IPS-18a (cell line): ENCODE results near the gene PCARE.

ENCODE experiments used
- H3K27ac ChIP-seq: one replicate; pipeline ENCODE4 v1.5.1; 2013; ENCODE audit warnings: low read length
- H3K27me3 ChIP-seq: one replicate; pipeline ENCODE4 v1.6.1; 2013; ENCODE audit warnings: mild to moderate bottlenecking, low read length; ENCODE audit not compliant: control insufficient read depth, insufficient read depth
- H3K36me3 ChIP-seq: one replicate; pipeline ENCODE4 v1.6.1; 2013; ENCODE audit warnings: low read depth, low read length; ENCODE audit not compliant: control insufficient read depth
- H3K4me1 ChIP-seq: one replicate; pipeline ENCODE4 v1.6.1; 2013; ENCODE audit warnings: low read depth, low read length; ENCODE audit not compliant: control insufficient read depth
- H3K4me3 ChIP-seq: one replicate; pipeline ENCODE4 v1.5.1; 2013; ENCODE audit warnings: low read length
- H3K9ac ChIP-seq: one replicate; pipeline ENCODE4 v1.6.1; 2013; ENCODE audit warnings: mild to moderate bottlenecking, low read length, moderate library complexity
- H3K9me3 ChIP-seq: one replicate; pipeline ENCODE4 v1.6.1; 2013; ENCODE audit warnings: low read depth, low read length; ENCODE audit not compliant: control insufficient read depth

The PCARE gene

DNA sequence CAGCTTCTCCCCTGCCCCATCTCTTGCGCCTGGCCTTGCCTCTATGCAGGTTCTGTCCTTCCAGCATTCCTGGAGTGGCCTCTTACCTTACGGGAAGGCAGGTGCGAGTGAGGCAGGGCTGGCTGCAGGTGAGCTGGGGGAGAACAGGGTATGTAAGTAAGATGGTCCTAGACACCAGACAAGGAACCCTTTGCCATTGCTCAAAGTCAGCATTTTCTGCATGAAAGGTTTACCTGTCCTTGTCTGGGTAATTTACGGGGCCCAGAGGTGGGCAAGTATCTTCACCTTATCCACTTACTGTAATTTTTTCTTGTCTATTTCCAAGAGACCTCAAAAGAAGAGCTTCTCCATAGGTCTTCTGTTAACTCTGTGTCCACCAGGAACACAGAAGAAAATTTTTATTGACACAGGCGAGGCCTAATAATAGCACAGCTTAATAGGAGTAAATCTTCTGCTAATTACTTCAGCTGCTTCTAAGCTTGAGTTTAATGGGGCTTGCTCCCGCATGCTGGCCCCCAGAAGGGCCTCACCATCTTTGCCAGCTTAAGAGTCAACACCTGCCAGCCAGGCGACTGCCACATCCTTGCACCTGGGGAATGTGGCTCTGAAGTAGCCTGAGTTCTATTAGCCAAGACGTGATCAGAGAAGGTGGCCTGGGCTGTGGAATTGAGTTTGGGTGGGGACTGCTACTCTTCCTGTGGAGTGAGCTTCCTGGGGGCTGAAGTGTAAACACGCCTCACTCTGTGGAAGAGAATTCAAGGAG, 27.1 kb downstream of the PCARE start:
- Histone ChIP-seq H3K9ac (no peak overlapping the region), H3K9me3 (no peaks in the 10 kb centered on the region), H3K36me3 (no peaks in the 10 kb centered on the region), H3K4me3 (no peak overlapping the region), H3K27me3 (no peaks in the 10 kb centered on the region), H3K27ac (no peak overlapping the region), H3K4me1 (no peaks in the 10 kb centered on the region)

GRCh38 chr2:29046321-29046720, 28.0 kb downstream of the PCARE start:
- Histone ChIP-seq H3K27me3 (no peaks in the 10 kb centered on the region), H3K4me1 (no peaks in the 10 kb centered on the region), H3K4me3 (no peak overlapping the region), H3K36me3 (no peaks in the 10 kb centered on the region), H3K9ac (no peak overlapping the region), H3K9me3 (no peaks in the 10 kb centered on the region), H3K27ac (no peak overlapping the region)

DNA sequence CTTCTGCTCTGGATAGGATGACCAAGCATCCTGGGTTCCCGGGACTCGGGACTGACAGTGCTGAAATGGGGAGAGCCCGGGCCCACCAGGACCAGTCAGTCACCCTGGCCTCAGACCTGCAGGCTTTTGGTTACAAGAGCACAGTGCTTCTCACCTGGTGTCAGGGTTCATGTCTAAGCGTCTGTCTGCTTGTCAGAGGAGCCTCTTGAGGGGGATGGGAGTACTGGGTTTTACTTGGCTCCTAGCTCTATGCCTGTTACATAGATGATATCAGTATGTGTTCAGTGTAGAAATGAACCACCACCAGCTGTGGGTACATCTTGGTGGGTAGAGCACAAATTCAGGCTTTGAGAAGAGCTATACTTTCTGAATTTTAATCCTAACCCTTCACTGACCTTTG, 29.9 kb downstream of the PCARE start:
- H3K9ac ChIP-seq = no peak overlapping the region
- no peaks in the 10 kb centered on the region for H3K9me3 ChIP-seq
- no peaks in the 10 kb centered on the region for H3K36me3 ChIP-seq
- H3K27ac ChIP-seq = no peak overlapping the region
- no peak overlapping the region for H3K4me3 ChIP-seq
- no peaks in the 10 kb centered on the region for H3K27me3 ChIP-seq
- no peaks in the 10 kb centered on the region for H3K4me1 ChIP-seq

DNA sequence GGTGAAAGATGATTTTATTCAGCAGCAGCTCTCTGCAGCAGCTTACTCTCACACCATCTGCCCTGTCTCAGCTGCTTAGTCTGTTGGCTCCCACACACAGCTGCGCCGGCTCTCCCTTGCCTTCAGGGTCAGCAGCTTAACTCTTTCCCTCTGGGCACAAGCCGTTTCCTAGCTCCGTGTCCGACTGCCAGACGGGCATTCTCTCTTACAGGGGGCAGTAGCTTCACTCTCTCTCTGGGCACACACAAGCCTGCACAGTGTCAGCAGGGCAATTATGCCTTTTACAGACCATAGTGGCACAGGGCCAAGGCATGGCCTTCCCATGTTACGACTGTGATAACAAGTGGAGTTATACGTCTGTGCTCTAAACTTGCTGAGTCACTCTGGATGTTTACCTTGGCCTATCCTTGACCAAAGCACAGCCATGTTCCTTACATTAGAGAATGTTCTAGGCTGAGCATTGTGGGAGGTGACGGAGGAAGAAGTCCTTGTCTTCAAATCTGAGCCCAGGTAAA, 31.7 kb downstream of the PCARE start:
- H3K4me1 ChIP-seq = no peaks in the 10 kb centered on the region
- H3K4me3 ChIP-seq = no peak overlapping the region
- H3K9ac ChIP-seq = no peak overlapping the region
- H3K27ac ChIP-seq = no peak overlapping the region
- H3K27me3 ChIP-seq = no peaks in the 10 kb centered on the region
- no peaks in the 10 kb centered on the region for H3K36me3 ChIP-seq
- no peaks in the 10 kb centered on the region for H3K9me3 ChIP-seq

GRCh38 chr2:29041161-29041660, 33.1 kb downstream of the PCARE start:
- no peak overlapping the region for H3K27ac ChIP-seq

GRCh38 chr2:29040552-29040951, 33.8 kb downstream of the PCARE start:
- Histone ChIP-seq H3K4me3 (no peak overlapping the region), H3K27ac (no peak overlapping the region), H3K4me1 (no peaks in the 10 kb centered on the region), H3K36me3 (no peaks in the 10 kb centered on the region), H3K9me3 (no peaks in the 10 kb centered on the region), H3K27me3 (no peaks in the 10 kb centered on the region), H3K9ac (no peak overlapping the region)

More at GRCh38 chr2:29041161-29041660, 33.1 kb downstream of the PCARE start:
- Histone ChIP-seq H3K9ac (no peak overlapping the region), H3K27me3 (no peaks in the 10 kb centered on the region), H3K4me1 (no peaks in the 10 kb centered on the region), H3K36me3 (no peaks in the 10 kb centered on the region), H3K9me3 (no peaks in the 10 kb centered on the region), H3K4me3 (no peak overlapping the region)

DNA sequence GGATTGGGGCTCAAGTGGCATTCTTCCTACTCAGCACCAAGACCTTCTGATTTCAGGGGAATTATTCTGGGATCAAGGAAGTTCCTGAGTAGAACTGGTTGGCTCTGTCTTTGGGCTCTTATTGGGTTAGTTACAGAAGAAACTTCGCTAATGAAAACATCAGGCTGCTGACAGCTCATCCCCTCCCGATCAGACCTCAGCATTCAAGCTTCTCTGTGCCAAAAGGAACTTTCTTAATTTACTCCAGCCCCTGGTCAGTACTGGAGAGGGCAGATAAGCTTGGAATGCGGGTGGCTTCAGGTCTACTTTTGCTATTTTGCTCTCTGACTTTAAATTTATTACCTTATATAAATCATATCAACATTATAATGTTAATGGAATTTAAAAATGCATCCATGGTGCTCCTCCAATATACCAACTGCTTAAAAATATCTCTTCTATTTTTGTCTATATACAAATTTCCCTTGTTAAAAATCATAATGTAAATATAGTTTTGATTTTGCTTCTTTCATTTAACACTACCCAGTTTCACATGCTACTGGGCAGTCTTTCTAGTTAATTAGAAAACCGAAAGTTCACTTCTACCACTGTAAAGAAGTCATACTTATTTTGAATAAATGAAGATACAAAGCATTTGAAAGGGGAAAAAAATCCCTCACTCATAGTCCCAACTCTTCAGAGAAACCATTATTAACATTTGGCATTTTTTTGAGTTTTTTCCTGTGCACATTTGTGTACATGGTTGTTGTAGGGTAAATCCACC, 34.4 kb downstream of the PCARE start:
- H3K4me3 ChIP-seq = no peak overlapping the region
- no peak overlapping the region for H3K27ac ChIP-seq
- no peaks in the 10 kb centered on the region for H3K27me3 ChIP-seq
- no peaks in the 10 kb centered on the region for H3K36me3 ChIP-seq
- H3K4me1 ChIP-seq = no peaks in the 10 kb centered on the region
- no peaks in the 10 kb centered on the region for H3K9me3 ChIP-seq
- no peak overlapping the region for H3K9ac ChIP-seq

- Histone ChIP-seq H3K4me1 (no peaks in the 10 kb centered on the region), H3K36me3 (no peaks in the 10 kb centered on the region), H3K27ac (no peak overlapping the region), H3K27me3 (no peaks in the 10 kb centered on the region), H3K9me3 (no peaks in the 10 kb centered on the region), H3K4me3 (no peak overlapping the region), H3K9ac (no peak overlapping the region)
Measured at GRCh38 chr2:29035016-29035745, 39.1 kb downstream of the PCARE start.

DNA sequence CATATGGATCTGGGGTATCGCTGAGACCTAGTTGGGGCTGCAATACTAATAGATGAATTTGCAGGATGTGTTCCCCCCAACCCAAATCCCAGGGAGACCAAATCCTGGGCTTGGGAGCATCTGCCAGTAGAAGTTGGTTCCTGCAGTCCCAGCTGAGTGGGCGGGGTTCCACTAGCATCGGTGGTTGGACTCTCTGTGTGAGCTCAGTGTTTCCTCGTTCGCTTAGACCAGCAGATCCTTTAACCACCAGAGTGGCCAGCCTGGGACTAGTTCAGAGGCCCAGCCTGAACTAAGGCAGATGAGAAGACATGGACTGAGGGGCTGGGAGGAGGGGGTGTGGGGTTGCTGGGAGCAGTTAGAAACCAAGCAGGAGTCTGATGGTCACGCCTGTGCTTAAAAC, 40.7 kb downstream of the PCARE start:
- Histone ChIP-seq H3K27me3 (no peaks in the 10 kb centered on the region), H3K4me1 (no peaks in the 10 kb centered on the region), H3K9me3 (no peaks in the 10 kb centered on the region), H3K27ac (no peak overlapping the region), H3K36me3 (no peaks in the 10 kb centered on the region), H3K4me3 (no peak overlapping the region), H3K9ac (no peak overlapping the region)

- Histone ChIP-seq H3K27me3 (no peaks in the 10 kb centered on the region), H3K27ac (no peak overlapping the region), H3K9me3 (no peaks in the 10 kb centered on the region), H3K9ac (no peak overlapping the region), H3K4me3 (no peak overlapping the region), H3K4me1 (no peaks in the 10 kb centered on the region), H3K36me3 (no peaks in the 10 kb centered on the region)
Measured at GRCh38 chr2:29033172-29033571, 41.2 kb downstream of the PCARE start.

- H3K27me3 ChIP-seq = no peaks in the 10 kb centered on the region
- H3K36me3 ChIP-seq = no peaks in the 10 kb centered on the region
- H3K9ac ChIP-seq = no peak overlapping the region
- no peak overlapping the region for H3K27ac ChIP-seq
- H3K9me3 ChIP-seq = no peaks in the 10 kb centered on the region
- H3K4me3 ChIP-seq = no peak overlapping the region
- no peaks in the 10 kb centered on the region for H3K4me1 ChIP-seq
Measured at GRCh38 chr2:29032189-29032588, 42.1 kb downstream of the PCARE start.
